ENCODE results near the gene GRIP2.

The GRIP2 gene

DNA sequence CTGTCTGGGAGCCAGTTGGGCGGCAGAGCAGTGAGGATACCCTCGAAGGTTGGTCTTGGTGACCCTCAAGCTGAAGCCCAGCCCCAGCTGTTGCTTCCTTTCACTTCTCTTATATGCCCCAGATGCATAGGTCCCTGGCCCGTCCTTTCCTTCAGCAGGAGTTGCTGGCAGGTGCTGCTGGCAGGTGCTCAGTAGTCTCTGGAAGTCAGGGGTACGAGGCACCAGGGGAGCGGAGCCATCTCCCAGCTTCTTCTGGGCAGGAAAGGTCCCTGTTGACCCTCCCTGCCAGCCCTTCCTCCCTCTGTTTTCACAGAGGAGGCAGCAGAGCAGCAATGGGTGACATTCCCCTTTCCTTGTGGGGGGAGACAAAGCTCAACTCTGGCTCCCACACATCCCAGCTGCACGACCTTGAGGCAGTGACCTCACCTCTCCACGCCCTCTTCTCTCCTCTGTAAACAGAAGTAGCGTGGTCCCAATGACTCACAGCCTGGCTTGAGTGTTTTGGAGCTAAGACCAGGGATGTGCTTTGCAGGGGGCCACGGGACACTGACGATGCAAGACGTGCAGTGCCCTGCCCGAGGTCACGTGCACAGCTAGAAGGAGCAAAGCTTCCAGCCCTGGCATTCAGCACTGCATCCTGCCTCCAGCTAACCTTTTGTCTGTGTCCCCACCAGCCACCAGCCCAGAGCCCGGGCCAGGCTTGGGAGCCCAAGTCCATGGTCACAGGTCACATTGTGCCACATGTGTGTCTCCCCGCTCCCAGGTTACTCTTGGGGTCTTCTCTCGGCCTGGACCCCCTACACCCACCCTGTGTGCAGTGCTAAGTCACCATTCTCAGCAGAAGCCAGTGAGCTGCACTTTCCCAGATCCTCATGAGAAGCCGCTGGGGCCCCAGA is 88.0 kb downstream of the GRIP2 start:
- Histone ChIP-seq H3K27ac (ENCODE audit: low read depth, low read length, poor library complexity, severe bottlenecking) (peak overlapping the region; percentile 87), H3K4me3 (ENCODE audit: low read depth, low read length, poor library complexity, severe bottlenecking) (no peak overlapping the region), H3K36me3 (ENCODE audit: insufficient read depth, low read length) (peaks cover 84% of the 10 kb centered on the region), H3F3A (ENCODE audit: insufficient read depth, low read length) (no peaks in the 10 kb centered on the region), H3K9ac (ENCODE audit: low read length) (no peak overlapping the region; the same call in 1 of the 2 replicates), H4K20me1 (ENCODE audit: insufficient read depth, low read length) (no peaks in the 10 kb centered on the region), H3K9me3 (ENCODE audit: low read length) (no peaks in the 10 kb centered on the region), H3K79me2 (ENCODE audit: insufficient read depth, low read length) (no peaks in the 10 kb centered on the region), H3K4me1 (ENCODE audit: insufficient read depth, low read length, severe bottlenecking) (peaks cover 30% of the 10 kb centered on the region), H3K9me2 (ENCODE audit: low read depth, low read length) (no peaks in the 10 kb centered on the region), H3K27me3 (ENCODE audit: insufficient read depth, low read length) (no peaks in the 10 kb centered on the region), H3K4me2 (ENCODE audit: low read length) (no peak overlapping the region; the same call in 1 of the 2 replicates), H2AFZ (ENCODE audit: low read length) (no peak overlapping the region)
- TF ChIP-seq, protein P1, sequence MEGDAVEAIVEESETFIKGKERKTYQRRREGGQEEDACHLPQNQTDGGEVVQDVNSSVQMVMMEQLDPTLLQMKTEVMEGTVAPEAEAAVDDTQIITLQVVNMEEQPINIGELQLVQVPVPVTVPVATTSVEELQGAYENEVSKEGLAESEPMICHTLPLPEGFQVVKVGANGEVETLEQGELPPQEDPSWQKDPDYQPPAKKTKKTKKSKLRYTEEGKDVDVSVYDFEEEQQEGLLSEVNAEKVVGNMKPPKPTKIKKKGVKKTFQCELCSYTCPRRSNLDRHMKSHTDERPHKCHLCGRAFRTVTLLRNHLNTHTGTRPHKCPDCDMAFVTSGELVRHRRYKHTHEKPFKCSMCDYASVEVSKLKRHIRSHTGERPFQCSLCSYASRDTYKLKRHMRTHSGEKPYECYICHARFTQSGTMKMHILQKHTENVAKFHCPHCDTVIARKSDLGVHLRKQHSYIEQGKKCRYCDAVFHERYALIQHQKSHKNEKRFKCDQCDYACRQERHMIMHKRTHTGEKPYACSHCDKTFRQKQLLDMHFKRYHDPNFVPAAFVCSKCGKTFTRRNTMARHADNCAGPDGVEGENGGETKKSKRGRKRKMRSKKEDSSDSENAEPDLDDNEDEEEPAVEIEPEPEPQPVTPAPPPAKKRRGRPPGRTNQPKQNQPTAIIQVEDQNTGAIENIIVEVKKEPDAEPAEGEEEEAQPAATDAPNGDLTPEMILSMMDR (IDR thresholded peaks at IDR 0.05; ENCODE audit: low read length) = no peak
- no peak for TF ChIP-seq EZH2 (IDR thresholded peaks at IDR 0.05; ENCODE audit: borderline replicate concordance, low read length)

GRCh38 chr3:14450922-14451606 is 89.1 kb downstream of the GRIP2 start:
- H3K4me2 ChIP-seq (ENCODE audit: low read length) = no peak overlapping the region
- H3K36me3 ChIP-seq (ENCODE audit: insufficient read depth, low read length) = peaks cover 92% of the 10 kb centered on the region
- no peak overlapping the region for H2AFZ ChIP-seq (ENCODE audit: low read length)
- H3K9ac ChIP-seq (ENCODE audit: low read length) = no peak overlapping the region
- no peak overlapping the region for H3K4me3 ChIP-seq (ENCODE audit: low read depth, low read length, poor library complexity, severe bottlenecking)
- peaks cover 30% of the 10 kb centered on the region for H3K4me1 ChIP-seq (ENCODE audit: insufficient read depth, low read length, severe bottlenecking)
- no peaks in the 10 kb centered on the region for H3K27me3 ChIP-seq (ENCODE audit: insufficient read depth, low read length)
- no peak overlapping the region for H3K27ac ChIP-seq (ENCODE audit: low read depth, low read length, poor library complexity, severe bottlenecking)
- no peak for TF ChIP-seq EZH2 (IDR thresholded peaks at IDR 0.05; ENCODE audit: borderline replicate concordance, low read length)
- TF ChIP-seq, protein P1 (IDR thresholded peaks at IDR 0.05; ENCODE audit: low read length) = no peak
- no peaks in the 10 kb centered on the region for H3F3A ChIP-seq (ENCODE audit: insufficient read depth, low read length)
- H3K79me2 ChIP-seq (ENCODE audit: insufficient read depth, low read length) = no peaks in the 10 kb centered on the region
- no peaks in the 10 kb centered on the region for H4K20me1 ChIP-seq (ENCODE audit: insufficient read depth, low read length)
- H3K9me3 ChIP-seq (ENCODE audit: low read length) = no peaks in the 10 kb centered on the region
- no peaks in the 10 kb centered on the region for H3K9me2 ChIP-seq (ENCODE audit: low read depth, low read length)

DNA sequence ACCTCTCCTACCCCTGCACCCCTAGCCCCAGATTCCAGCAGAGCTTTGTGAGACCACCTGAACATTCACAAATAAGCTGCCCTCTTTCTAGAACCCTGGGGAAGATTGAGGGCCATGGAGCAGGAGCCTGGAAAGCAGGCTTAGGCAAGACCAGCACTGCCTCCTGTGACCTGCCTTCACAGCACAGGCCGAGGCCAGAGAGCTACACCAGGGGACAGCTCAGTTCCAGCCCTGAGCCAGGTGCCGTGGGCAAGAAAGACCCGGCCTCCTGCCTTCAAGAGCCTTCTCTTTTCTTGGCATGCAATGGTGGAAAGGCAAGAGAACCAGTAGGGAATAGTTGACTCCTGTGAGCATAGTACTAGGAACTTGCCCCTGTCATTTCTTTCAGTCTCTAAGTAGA is 89.6 kb downstream of the GRIP2 start:
- H4K20me1 ChIP-seq (ENCODE audit: insufficient read depth, low read length) = no peaks in the 10 kb centered on the region
- no peaks in the 10 kb centered on the region for H3K9me3 ChIP-seq (ENCODE audit: low read length)
- H2AFZ ChIP-seq (ENCODE audit: low read length) = no peak overlapping the region
- peaks cover 30% of the 10 kb centered on the region for H3K4me1 ChIP-seq (ENCODE audit: insufficient read depth, low read length, severe bottlenecking)
- H3K27me3 ChIP-seq (ENCODE audit: insufficient read depth, low read length) = no peaks in the 10 kb centered on the region
- H3K36me3 ChIP-seq (ENCODE audit: insufficient read depth, low read length) = peaks cover 92% of the 10 kb centered on the region
- no peak overlapping the region for H3K27ac ChIP-seq (ENCODE audit: low read depth, low read length, poor library complexity, severe bottlenecking)
- no peak overlapping the region for H3K4me2 ChIP-seq (ENCODE audit: low read length)
- H3K9ac ChIP-seq (ENCODE audit: low read length) = no peak overlapping the region
- H3K79me2 ChIP-seq (ENCODE audit: insufficient read depth, low read length) = no peaks in the 10 kb centered on the region
- no peak overlapping the region for H3K4me3 ChIP-seq (ENCODE audit: low read depth, low read length, poor library complexity, severe bottlenecking)
- TF ChIP-seq, protein P1 (IDR thresholded peaks at IDR 0.05; ENCODE audit: low read length) = no peak
- no peak for TF ChIP-seq EZH2 (IDR thresholded peaks at IDR 0.05; ENCODE audit: borderline replicate concordance, low read length)
- no peaks in the 10 kb centered on the region for H3F3A ChIP-seq (ENCODE audit: insufficient read depth, low read length)
- H3K9me2 ChIP-seq (ENCODE audit: low read depth, low read length) = no peaks in the 10 kb centered on the region

Data from OCI-LY1 (cell line).